ENCODE data around the gene BSND. TPM values are rescaled to one million over a fixed set of nuclear protein-coding genes. Genes with fewer than 3 reads are reported as not detected.
"Not testable (repeated sequence)": the region's sequence is repeated elsewhere in the genome, so short reads cannot be mapped to it uniquely, and the experiment has no call there.

Gene BSND
- 0.24 TPM for total RNA-seq (ENCODE audit: insufficient read depth, low replicate concordance)

- no peak for DNase-seq (ENCODE audit: low spot score)
Measured at GRCh38 chr1:54998677-54999076, at the start of gene BSND. Gene BSND (plus strand): TSS chr1:54998933. CDS start chr1:54999187, 254 bp downstream.

GRCh38 chr1:54949053-54949452 lies 49.7 kb upstream of the BSND start:
- no peak for DNase-seq (ENCODE audit: low spot score)

DNA sequence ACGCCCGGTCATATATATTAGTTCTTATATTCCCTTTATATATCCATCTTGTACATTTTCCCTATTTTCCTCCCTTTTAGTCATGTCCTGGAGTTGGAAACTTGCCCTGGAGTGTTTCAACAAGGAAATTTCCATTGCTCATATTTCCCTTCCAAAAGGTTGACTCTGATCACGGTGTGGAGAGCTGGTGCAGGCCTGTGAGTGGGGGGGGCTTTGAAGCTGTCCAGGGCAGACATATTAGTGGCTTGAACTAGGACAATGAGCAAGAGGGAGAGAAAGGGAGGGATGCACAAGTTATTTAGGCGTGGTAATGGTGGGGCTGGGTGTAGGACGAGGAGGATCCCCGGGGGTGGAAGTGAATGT lies 48.7 kb upstream of the BSND start:
- peak; percentile 17 for DNase-seq (ENCODE audit: low spot score)

GRCh38 chr1:54950369-54951163 lies 48.2 kb upstream of the BSND start:
- peak; percentile 89 for DNase-seq (ENCODE audit: low spot score)

GRCh38 chr1:54951810-54952226 lies 46.9 kb upstream of the BSND start:
- DNase-seq (ENCODE audit: low spot score) = no peak

- no peak for DNase-seq (ENCODE audit: low spot score)
Measured at GRCh38 chr1:54952950-54953718, 45.6 kb upstream of the BSND start.

GRCh38 chr1:54953846-54954245 lies 44.9 kb upstream of the BSND start:
- DNase-seq (ENCODE audit: low spot score) = no peak

DNA sequence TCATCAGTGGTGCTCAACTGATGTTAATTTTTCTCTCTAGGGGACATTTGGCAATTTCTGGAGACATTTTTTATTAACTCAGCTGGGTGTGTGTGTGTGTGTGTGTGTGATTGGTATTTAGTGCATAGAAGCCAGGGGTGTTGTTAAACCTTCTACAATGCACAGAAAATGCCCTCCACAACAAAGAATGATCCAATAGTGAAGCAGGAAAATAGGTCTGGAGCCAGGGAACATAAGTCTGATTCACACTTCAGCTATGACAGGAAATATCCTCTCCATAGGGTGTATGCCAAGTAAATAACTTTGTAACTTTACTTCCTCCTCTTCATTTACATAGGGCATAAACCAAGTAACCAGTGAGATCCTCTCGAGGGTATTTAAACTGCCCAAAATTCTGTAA lies 43.4 kb upstream of the BSND start:
- no peak for DNase-seq (ENCODE audit: low spot score)

DNA sequence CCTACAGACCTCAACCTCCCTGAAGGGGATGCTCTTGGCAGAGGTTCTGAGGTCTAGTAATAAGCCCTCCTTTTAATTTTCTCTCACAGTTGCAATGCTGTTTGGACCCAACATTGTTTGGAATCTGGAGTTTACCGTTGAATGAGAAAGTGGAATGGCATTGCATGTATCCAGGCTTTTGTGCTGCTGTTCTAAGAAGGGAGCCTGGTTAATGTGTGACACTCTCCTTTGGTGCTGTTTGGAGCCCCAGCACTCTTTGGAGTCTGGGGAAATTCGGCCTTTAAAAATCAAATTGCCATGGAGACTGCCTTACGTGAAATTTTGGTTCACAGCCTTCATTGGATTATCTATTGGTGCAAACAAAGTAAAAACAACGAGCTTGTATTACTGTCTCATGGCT lies 42.0 kb upstream of the BSND start:
- DNase-seq (ENCODE audit: low spot score) = no peak

DNA sequence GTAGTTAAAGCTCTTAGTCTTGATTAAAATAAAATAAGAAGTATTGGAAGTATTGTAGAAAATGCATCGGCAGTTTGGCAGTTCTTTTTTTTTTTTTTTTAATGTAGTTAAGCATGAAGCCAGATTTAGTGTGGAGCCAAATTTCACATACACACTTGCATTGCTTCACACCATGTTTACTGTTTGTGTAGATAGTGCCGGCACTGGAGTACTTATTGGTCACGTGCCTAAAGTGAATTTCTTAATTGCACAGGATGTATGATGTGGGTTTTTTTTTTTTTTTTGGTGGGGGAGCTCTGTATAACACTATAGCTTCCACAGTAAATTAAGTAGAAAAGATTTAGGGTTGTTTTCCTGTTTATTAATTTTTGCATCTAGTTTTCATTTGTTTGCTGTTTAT lies 39.5 kb upstream of the BSND start:
- DNase-seq (ENCODE audit: low spot score) = no peak

DNA sequence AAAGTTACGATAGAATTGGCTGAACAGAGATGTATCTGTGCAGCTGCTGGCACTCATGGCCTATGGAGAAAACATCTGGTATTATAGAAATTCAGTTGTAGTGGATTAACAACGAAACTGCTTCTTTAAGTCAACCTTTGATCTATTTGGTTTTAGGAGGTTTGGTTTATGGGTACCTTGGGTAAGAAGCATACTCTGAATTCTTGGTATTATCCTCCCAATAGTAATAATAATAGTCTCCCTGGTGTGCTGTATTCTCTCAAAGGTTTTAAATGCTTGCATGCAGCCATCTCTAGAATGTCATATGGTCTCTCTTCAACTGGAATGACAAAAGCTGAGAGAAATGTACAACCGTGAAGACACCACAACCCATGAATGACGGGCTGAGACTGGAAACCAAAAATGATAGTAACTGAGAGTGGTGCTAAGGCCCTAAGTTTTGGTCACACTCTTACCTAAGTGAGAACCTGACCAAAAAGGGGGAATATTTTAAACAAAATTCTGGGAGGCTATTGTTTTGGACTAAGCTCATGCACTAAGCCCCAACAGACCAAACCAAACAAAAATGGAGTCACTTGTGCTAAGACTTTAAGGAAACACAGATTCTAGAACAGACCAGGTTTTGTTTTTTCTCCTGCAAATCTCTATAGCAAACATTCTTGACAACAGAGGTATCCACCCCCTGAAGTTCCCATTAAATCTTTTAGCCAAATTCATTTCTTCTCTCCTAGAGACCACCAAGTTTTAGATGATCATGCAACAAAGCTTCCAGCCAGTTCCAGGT lies 35.9 kb upstream of the BSND start:
- no peak for DNase-seq (ENCODE audit: low spot score)

- not testable (repeated sequence) for DNase-seq (ENCODE audit: low spot score)
Measured at GRCh38 chr1:54963829-54964228, 34.9 kb upstream of the BSND start.

DNA sequence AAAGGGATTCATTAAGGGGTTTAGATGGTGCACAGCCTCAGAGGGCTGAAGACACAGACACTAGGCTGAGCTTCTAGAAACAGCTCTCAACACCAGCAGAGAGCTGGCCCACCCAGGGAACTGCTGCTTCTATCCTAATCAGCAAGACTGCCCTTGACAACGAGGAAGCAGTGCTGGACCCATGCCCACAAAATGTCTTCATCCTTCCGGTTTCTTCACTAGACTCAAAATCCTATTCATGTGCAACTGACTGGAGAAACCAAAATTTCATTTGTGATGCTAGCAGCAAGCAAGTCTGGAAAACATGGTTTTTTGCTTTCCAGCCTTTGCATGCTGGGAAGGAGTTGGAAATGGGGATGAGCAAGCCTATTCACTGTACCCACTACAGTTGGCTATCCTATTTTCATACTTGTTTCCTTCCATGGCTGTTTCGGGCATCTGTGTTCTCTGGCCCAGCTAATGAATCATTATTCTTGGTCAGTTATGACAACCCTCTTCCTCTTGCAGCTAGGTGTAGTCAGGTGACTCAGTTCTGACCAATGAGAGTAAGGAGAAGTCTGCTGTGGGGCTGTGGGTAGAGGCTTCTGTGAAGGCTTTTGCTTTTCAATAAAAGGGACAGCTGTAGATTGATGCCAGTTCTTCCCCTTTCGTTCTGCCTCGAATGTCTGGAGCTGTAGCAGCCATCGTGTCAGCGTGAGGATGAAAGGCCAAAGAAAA lies 33.0 kb upstream of the BSND start:
- DNase-seq (ENCODE audit: low spot score) = peak; percentile 82

DNA sequence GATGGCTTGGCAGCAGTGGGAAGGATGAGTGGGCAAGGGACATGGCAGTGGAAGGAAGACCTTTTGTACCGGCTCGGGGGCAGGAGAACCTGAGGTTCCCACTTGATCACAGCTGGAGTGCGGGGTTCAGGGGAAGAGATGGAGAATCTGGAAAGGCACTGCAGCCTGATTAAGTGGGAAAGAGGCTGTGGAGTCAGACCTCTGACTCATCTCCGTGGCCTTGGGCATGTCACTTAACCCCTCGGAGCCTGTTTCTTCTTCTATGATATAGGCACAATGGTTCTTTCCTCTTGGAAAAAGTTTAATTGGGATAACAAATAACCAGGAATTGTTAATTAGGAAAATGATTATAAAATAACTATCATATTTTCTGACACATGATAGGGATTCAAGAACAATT lies 31.4 kb upstream of the BSND start:
- no peak for DNase-seq (ENCODE audit: low spot score)

DNA sequence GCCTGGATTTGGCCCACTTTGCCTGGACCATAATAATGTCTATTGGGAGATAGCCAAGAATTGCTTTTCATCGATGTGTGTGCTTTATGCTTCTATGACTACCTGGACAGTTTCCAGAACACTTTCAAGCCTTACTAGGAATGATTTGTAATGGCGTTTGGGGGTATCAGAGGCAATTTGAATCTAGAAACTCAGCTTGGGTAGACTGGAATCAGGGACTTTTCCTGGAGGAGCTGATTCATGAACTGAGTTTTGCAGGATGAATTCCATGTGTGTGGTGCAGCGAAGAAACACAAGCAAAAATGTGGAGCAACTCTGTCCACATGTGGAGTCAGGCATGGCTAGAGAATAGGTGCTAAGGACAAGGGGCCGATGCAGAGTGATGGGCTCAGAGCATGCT lies 30.2 kb upstream of the BSND start:
- DNase-seq (ENCODE audit: low spot score) = no peak

DNA sequence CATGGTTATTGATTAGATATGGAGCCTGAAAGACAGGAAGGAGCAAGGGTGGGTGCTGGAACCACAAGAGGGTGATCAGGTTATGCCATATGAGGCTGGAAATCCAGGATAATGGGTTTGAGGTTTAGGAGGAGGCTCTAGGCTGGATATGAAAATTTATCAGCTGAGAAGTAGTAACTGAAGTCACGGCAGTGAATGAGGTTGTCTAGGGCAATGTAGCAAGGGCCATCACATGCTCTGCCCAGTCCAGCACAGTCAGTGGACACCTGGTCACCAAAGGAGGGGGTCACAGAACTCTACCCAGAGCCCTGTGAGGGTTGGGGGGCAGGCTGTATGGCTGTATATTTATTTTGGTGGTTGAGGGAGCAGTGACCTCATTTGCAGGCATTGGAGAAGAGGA lies 28.9 kb upstream of the BSND start:
- DNase-seq (ENCODE audit: low spot score) = no peak

DNA sequence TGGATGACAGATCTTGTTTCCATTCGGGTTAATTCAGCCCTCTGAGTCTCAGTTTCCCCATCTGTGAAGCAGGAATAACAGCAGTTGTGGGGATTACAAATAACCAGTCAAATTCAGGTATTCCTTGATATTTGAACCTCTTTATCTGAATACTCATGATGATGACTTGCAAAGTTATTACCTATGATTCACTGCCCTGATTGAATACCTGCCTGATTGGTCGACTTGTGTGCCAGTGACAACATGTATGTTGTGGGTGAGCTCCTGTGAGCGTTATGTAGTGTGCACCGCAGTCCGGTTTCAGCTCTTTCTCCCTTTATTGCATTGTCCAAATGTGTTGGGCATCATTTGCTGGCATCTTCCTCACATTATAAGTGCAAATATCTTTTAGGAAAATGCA lies 27.8 kb upstream of the BSND start:
- no peak for DNase-seq (ENCODE audit: low spot score)

GRCh38 chr1:54971317-54971791 lies 27.4 kb upstream of the BSND start:
- DNase-seq (ENCODE audit: low spot score) = no peak

DNA sequence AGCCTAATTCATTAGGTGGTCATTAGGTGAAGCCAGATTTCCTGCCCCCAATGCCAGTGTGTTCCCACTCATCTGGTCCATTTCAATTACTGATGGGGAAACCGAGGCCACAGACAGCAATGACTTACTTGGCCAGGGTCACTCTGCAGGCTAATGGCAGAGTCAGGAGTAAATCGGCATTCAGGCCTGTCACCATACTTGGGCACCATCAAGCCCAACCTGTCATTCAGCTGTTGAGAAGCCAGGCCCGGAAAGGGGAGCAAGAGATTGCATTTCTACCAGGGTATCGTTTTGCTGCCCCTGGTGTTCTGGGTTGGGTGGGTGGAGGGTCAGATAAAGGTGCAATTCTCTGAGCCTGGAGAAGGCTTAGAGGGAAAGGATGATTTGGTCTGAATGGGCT lies 26.3 kb upstream of the BSND start:
- no peak for DNase-seq (ENCODE audit: low spot score)

DNA sequence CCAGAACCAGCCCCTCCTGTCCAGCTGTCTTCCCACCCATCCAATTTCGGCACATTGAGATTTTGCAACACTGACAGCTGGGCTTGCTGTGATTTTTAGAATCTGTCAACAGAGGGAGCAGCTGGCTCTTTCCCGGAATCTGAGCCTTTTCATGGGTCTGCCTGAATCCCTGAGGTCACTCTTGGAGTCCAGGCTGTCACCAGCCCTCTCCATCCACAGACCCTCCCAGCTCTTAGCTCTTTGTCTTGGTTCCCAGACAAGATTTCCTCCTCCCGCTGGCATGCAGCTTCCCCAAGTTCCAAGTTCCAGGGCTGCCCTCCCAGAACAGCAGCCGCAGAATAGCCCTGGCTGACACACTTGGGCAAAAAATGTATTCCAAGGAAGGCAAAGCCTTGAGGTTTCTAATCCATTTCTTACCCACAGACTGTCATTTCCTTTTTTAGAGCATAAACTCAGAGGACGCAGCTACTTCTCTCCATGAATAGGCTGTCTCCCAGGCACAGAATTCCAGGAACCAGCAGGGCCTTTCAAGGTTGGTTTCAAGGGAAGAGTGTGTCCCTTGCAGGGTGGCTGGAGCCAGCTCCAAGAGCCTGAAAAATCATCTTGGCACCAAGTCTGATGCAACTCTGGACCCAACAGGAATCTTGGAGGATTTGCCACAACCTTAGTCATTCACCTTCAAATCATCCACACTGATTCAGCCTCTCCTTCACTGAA lies 25.4 kb upstream of the BSND start:
- peak; percentile 66 for DNase-seq (ENCODE audit: low spot score)
